Neuronal stem cell (in vitro differentiated cells): ENCODE data around the gene XYLT1.

Source experiments
- DNase-seq: peaks from one replicate; pipeline ENCODE4 v3.0.0-alpha.2; 2013; ENCODE audit warnings: low spot score
- H2AFZ ChIP-seq: one replicate; pipeline ENCODE4 v1.6.1; 2013; ENCODE audit warnings: mild to moderate bottlenecking, low read length, inconsistent platforms
- H2AK5ac ChIP-seq: 2 replicates; pipeline ENCODE4 v1.6.1; 2013; ENCODE audit warnings: low read depth, mild to moderate bottlenecking, inconsistent platforms, low read length, moderate library complexity, mixed read lengths
- H2BK120ac ChIP-seq: 2 replicates; pipeline ENCODE4 v1.6.1; 2013; ENCODE audit warnings: low read depth, mild to moderate bottlenecking, inconsistent platforms, low read length, moderate library complexity, mixed read lengths
- H2BK12ac ChIP-seq: one replicate; pipeline ENCODE4 v1.6.1; 2013; ENCODE audit warnings: low read length, inconsistent platforms
- H2BK15ac ChIP-seq: 2 replicates; pipeline ENCODE4 v1.6.1; 2013; ENCODE audit warnings: mild to moderate bottlenecking, low read length, inconsistent platforms, mixed read lengths
- H2BK5ac ChIP-seq: one replicate; pipeline ENCODE4 v1.6.1; 2013; ENCODE audit warnings: inconsistent platforms, mild to moderate bottlenecking, low read length, moderate library complexity
- H3K14ac ChIP-seq: one replicate; pipeline ENCODE4 v1.6.1; 2013; ENCODE audit warnings: low read length, inconsistent platforms
- H3K18ac ChIP-seq: 2 replicates; pipeline ENCODE4 v1.6.1; 2013; ENCODE audit warnings: low read length, inconsistent platforms
- H3K23ac ChIP-seq: 2 replicates; pipeline ENCODE4 v1.6.1; 2013; ENCODE audit warnings: low read depth, mild to moderate bottlenecking, mixed read lengths, low read length, inconsistent platforms; ENCODE audit not compliant: poor library complexity
- H3K27ac ChIP-seq: replicated peaks from 3 replicates; pipeline ENCODE4 v1.5.1; 2013; ENCODE audit warnings: low read length, inconsistent platforms
- H3K27me3 ChIP-seq, 3 experiments: 2 replicates each; pipeline ENCODE4 v1.6.1; 2013; ENCODE audit warnings: low read length in 3 of 3, mild to moderate bottlenecking in 2 of 3, inconsistent platforms in 1 of 3, low read depth in 1 of 3, mixed read lengths in 1 of 3, moderate library complexity in 1 of 3; ENCODE audit not compliant: control insufficient read depth in 3 of 3, insufficient read depth in 3 of 3
- H3K36me3 ChIP-seq, 2 donors: replicated peaks in 1 of 2; 2 replicates each; pipeline ENCODE4 v1.6.1; 2013; ENCODE audit warnings: low read length in 2 of 2; ENCODE audit not compliant: control insufficient read depth in 2 of 2, insufficient read depth in 2 of 2
- H3K4ac ChIP-seq: 2 replicates; pipeline ENCODE4 v1.6.1; 2013; ENCODE audit warnings: inconsistent platforms, mild to moderate bottlenecking, low read length, moderate library complexity
- H3K4me1 ChIP-seq, 2 donors: 1 replicate in 1 of 2; 2 replicates in 1 of 2; pipeline ENCODE4 v1.6.1; 2013; ENCODE audit warnings: low read length in 2 of 2, low read depth in 1 of 2; ENCODE audit not compliant: control insufficient read depth in 2 of 2, insufficient read depth in 1 of 2
- H3K4me2 ChIP-seq: one replicate; pipeline ENCODE4 v1.6.1; 2013; ENCODE audit warnings: mild to moderate bottlenecking, low read length, inconsistent platforms; ENCODE audit not compliant: insufficient read depth, poor library complexity, severe bottlenecking
- H3K4me3 ChIP-seq, 2 donors: 2 replicates each; pipeline ENCODE4 v1.5.1; 2013; ENCODE audit warnings: low read length in 2 of 2, mild to moderate bottlenecking in 2 of 2, inconsistent platforms in 1 of 2, moderate library complexity in 1 of 2
- H3K79me1 ChIP-seq: one replicate; pipeline ENCODE4 v1.6.1; 2013; ENCODE audit warnings: low read depth, mild to moderate bottlenecking, inconsistent platforms, low read length, moderate library complexity
- H3K9ac ChIP-seq: one replicate; pipeline ENCODE4 v1.6.1; 2013; ENCODE audit warnings: mild to moderate bottlenecking, low read depth, low read length, inconsistent platforms; ENCODE audit not compliant: poor library complexity
- H3K9me3 ChIP-seq, 2 donors: replicated peaks in 1 of 2; 2 replicates each; pipeline versions ENCODE3 to v1.6.1; 2013; ENCODE audit warnings: low read length in 2 of 2, mild to moderate bottlenecking in 2 of 2, inconsistent platforms in 1 of 2, low read depth in 1 of 2, mixed read lengths in 1 of 2, moderate library complexity in 1 of 2; ENCODE audit not compliant: control insufficient read depth in 2 of 2, insufficient read depth in 1 of 2
- H4K8ac ChIP-seq: one replicate; pipeline ENCODE4 v1.6.1; 2013; ENCODE audit warnings: low read depth, mild to moderate bottlenecking, inconsistent platforms, low read length, moderate library complexity
- H4K91ac ChIP-seq: one replicate; pipeline ENCODE4 v1.6.1; 2013; ENCODE audit warnings: low read length, low read depth, mild to moderate bottlenecking, inconsistent platforms; ENCODE audit not compliant: poor library complexity
- WGBS, 2 donors: extraction: QIAGEN DNeasy Blood & Tissue Kit; methylation state at CpG; one replicate each; pipeline ENCODE4 v1.1.7; 2013; ENCODE audit warnings: missing lambda C conversion rate in 2 of 2, mixed read lengths in 1 of 2; ENCODE audit not compliant: insufficient read length in 2 of 2, insufficient replicate concordance in 1 of 2; ENCODE audit errors: extremely low coverage in 2 of 2; 5-methylcytosine and 5-hydroxymethylcytosine counted together

XYLT1 gene

GRCh38 chr16:17469011-17469740, 1.6 kb downstream of the XYLT1 start:
- Histone ChIP-seq H2BK5ac (no peak overlapping the region), H3K27me3 (peaks cover 0 to 26% (median 12%) of the 10 kb centered on the region in 3 experiments), H3K18ac (peak overlapping the region; percentile 49), H3K9me3 (no peaks in the 10 kb centered on the region), H3K36me3 (no peaks in the 10 kb centered on the region), H3K4me1 (peaks cover 16 to 17% of the 10 kb centered on the region in 2 donors), H3K9ac (peak overlapping the region; percentile 61), H3K14ac (no peak overlapping the region), H2AK5ac (no peak overlapping the region), H3K27ac (no peak overlapping the region), H3K79me1 (peaks cover 3% of the 10 kb centered on the region), H3K4me3 (peak overlapping the region; percentile 54 to 91), H2BK15ac (no peak overlapping the region), H3K23ac (no peak overlapping the region), H2AFZ (peak overlapping the region; percentile 91), H2BK120ac (no peak overlapping the region), H4K91ac (no peak overlapping the region), H3K4me2 (peak overlapping the region; percentile 71), H3K4ac (no peak overlapping the region), H2BK12ac (peak overlapping the region; percentile 11), H4K8ac (no peak overlapping the region)
- no CpG with 5 or more reads among the region's 18 CpGs for WGBS, 2 donors
- no peak for DNase-seq

- WGBS, 2 donors, result no CpG with 5 or more reads among the region's 7 CpGs
- no peak overlapping the region for H3K23ac ChIP-seq
- peak overlapping the region; percentile 11 for H2BK12ac ChIP-seq
- H3K4me1 ChIP-seq, result peaks cover 16% of the 10 kb centered on the region in 2 donors
- H3K4ac ChIP-seq, result no peak overlapping the region
- H3K9ac ChIP-seq, result no peak overlapping the region
- H2BK15ac ChIP-seq, result no peak overlapping the region
- H2AK5ac ChIP-seq, result no peak overlapping the region
- peak overlapping the region; percentile 71 for H3K4me2 ChIP-seq
- H3K14ac ChIP-seq, result no peak overlapping the region
- no peak overlapping the region for H2AFZ ChIP-seq
- H2BK5ac ChIP-seq, result no peak overlapping the region
- no peak overlapping the region for H2BK120ac ChIP-seq
- H3K9me3 ChIP-seq, result no peaks in the 10 kb centered on the region
- no peak overlapping the region for H3K18ac ChIP-seq
- no peak overlapping the region for H3K27ac ChIP-seq
- no peak overlapping the region for H4K91ac ChIP-seq
- H3K79me1 ChIP-seq, result peaks cover 3% of the 10 kb centered on the region
- no peak for DNase-seq
- H3K27me3 ChIP-seq, result peaks cover 0 to 21% (median 12%) of the 10 kb centered on the region in 3 experiments
- peak overlapping the region; percentile 54 to 91 for H3K4me3 ChIP-seq
- H3K36me3 ChIP-seq, result no peaks in the 10 kb centered on the region
- H4K8ac ChIP-seq, result no peak overlapping the region
Measured at GRCh38 chr16:17468611-17469010, 2.1 kb downstream of the XYLT1 start.

GRCh38 chr16:17467923-17468540, 2.7 kb downstream of the XYLT1 start:
- peaks cover 3% of the 10 kb centered on the region for H3K79me1 ChIP-seq
- no peaks in the 10 kb centered on the region for H3K9me3 ChIP-seq
- no peak overlapping the region for H4K8ac ChIP-seq
- H2BK12ac ChIP-seq, result no peak overlapping the region
- no peak overlapping the region for H3K18ac ChIP-seq
- no peak overlapping the region for H2AFZ ChIP-seq
- peak; percentile 59 for DNase-seq
- H3K36me3 ChIP-seq, result no peaks in the 10 kb centered on the region
- H2BK120ac ChIP-seq, result no peak overlapping the region
- no CpG with 5 or more reads among the region's 6 CpGs for WGBS, 2 donors
- H4K91ac ChIP-seq, result no peak overlapping the region
- H3K4me1 ChIP-seq, result peaks cover 16% of the 10 kb centered on the region in 2 donors
- H3K14ac ChIP-seq, result no peak overlapping the region
- H3K4ac ChIP-seq, result no peak overlapping the region
- no peak overlapping the region for H2BK15ac ChIP-seq
- H3K27ac ChIP-seq, result no peak overlapping the region
- peak overlapping the region; percentile 36 for H3K4me2 ChIP-seq
- no peak overlapping the region for H2AK5ac ChIP-seq
- peaks cover 0 to 18% (median 12%) of the 10 kb centered on the region in 3 experiments for H3K27me3 ChIP-seq
- H3K23ac ChIP-seq, result no peak overlapping the region
- no peak overlapping the region for H3K4me3 ChIP-seq
- no peak overlapping the region for H3K9ac ChIP-seq
- H2BK5ac ChIP-seq, result no peak overlapping the region

GRCh38 chr16:17466876-17467275, 3.9 kb downstream of the XYLT1 start:
- no CpG with 5 or more reads among the region's 8 CpGs for WGBS, 2 donors
- H2AK5ac ChIP-seq, result no peak overlapping the region
- H2BK15ac ChIP-seq, result no peak overlapping the region

More at GRCh38 chr16:17466876-17467275, 3.9 kb downstream of the XYLT1 start:
- Histone ChIP-seq H3K9me3 (peaks cover 0 to 5% of the 10 kb centered on the region in 2 donors), H2BK120ac (no peak overlapping the region), H3K36me3 (no peaks in the 10 kb centered on the region), H2BK5ac (no peak overlapping the region), H3K27ac (no peak overlapping the region), H3K27me3 (peaks cover 0 to 18% (median 12%) of the 10 kb centered on the region in 3 experiments), H3K14ac (no peak overlapping the region), H3K4me2 (no peak overlapping the region), H4K91ac (no peak overlapping the region), H3K79me1 (peaks cover 3% of the 10 kb centered on the region), H3K23ac (no peak overlapping the region), H3K9ac (no peak overlapping the region), H4K8ac (no peak overlapping the region), H3K4ac (no peak overlapping the region), H3K4me1 (peaks cover 16 to 22% of the 10 kb centered on the region in 2 donors), H2BK12ac (no peak overlapping the region), H3K4me3 (no peak overlapping the region), H3K18ac (no peak overlapping the region), H2AFZ (no peak overlapping the region)
- DNase-seq, result no peak
